ENCODE results near the gene EML4.

DNA sequence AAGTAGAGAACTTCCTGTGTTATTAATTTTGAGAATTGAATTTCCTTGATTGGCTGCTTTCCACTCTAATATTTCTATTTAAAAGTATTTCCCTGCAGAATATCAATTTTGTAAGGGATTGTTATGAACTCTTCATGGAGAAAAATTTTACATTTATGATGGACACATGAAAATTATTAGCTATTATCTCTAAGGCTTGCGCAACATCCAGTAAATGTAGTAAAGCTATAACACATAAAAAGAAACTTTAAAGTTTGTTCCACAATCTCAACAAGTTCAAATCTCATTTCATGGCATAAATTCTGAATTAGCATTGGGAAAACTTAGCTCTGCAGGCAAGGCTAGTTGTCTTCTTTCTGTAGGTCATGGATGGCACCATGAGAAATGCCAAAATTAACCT, 4.2 kb upstream of the EML4 start:
- TF ChIP-seq, protein P1, sequence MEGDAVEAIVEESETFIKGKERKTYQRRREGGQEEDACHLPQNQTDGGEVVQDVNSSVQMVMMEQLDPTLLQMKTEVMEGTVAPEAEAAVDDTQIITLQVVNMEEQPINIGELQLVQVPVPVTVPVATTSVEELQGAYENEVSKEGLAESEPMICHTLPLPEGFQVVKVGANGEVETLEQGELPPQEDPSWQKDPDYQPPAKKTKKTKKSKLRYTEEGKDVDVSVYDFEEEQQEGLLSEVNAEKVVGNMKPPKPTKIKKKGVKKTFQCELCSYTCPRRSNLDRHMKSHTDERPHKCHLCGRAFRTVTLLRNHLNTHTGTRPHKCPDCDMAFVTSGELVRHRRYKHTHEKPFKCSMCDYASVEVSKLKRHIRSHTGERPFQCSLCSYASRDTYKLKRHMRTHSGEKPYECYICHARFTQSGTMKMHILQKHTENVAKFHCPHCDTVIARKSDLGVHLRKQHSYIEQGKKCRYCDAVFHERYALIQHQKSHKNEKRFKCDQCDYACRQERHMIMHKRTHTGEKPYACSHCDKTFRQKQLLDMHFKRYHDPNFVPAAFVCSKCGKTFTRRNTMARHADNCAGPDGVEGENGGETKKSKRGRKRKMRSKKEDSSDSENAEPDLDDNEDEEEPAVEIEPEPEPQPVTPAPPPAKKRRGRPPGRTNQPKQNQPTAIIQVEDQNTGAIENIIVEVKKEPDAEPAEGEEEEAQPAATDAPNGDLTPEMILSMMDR (conservative IDR thresholded peaks at IDR 0.05; ENCODE audit: low read length): no peak
- TF ChIP-seq EZH2phosphoT487 (IDR thresholded peaks at IDR 0.05; ENCODE audit: borderline replicate concordance, low read depth, low read length): no peak
